Breast epithelium (tissue), 4 donors: Measurements from ENCODE around the gene C5orf46. TPM values are rescaled to one million over a fixed set of nuclear protein-coding genes. Genes with fewer than 3 reads are reported as not detected.
"Not testable (repeated sequence)": the region's sequence is repeated elsewhere in the genome, so short reads cannot be mapped to it uniquely, and the experiment has no call there.

Source experiments
- DNase-seq, 2 donors: peaks; one replicate each; pipeline ENCODE4 v3.0.0-alpha.2; 2019; ENCODE audit warnings: low spot score in 2 of 2
- H3K27ac ChIP-seq, 2 donors: fragments of 200-600 bp; sonication (generic) in 1 of 2; one replicate each; pipeline ENCODE4 v1.5.1; 2016 to 2019; ENCODE audit warnings: mild to moderate bottlenecking in 1 of 2
- H3K27me3 ChIP-seq, 2 donors: fragments of 200-600 bp; sonication (generic) in 1 of 2; one replicate each; pipeline versions ENCODE4 v1.5.1 to v1.6.0; 2017 to 2019; ENCODE audit warnings: control low read depth in 1 of 2, mild to moderate bottlenecking in 1 of 2
- H3K36me3 ChIP-seq: fragments of 200-600 bp; one replicate; pipeline ENCODE4 v1.5.1; 2019
- H3K4me1 ChIP-seq, 2 donors: fragments of 200-600 bp; sonication (generic); one replicate each; pipeline ENCODE4 v1.5.1; 2016 to 2019; ENCODE audit warnings: control low read depth in 1 of 2
- H3K4me3 ChIP-seq, 3 donors: fragments of 200-600 bp; sonication (generic); 1 replicate in 2 of 3; 2 replicates in 1 of 3; pipeline ENCODE4 v1.5.1; 2016 to 2019; ENCODE audit warnings: mild to moderate bottlenecking in 3 of 3, moderate library complexity in 2 of 3
- H3K9me3 ChIP-seq, 2 donors: fragments of 200-600 bp; sonication (generic) in 1 of 2; one replicate each; pipeline ENCODE4 v1.5.1; 2016 to 2019; ENCODE audit warnings: control low read depth in 1 of 2
- POLR2A ChIP-seq: fragments of 450-650 bp; IDR thresholded peaks from one replicate; pipeline ENCODE4 v1.6.1; 2016; ENCODE audit warnings: antibody characterized with exemption, mild to moderate bottlenecking, moderate library complexity
- POLR2AphosphoS5 ChIP-seq, 3 donors: sonication (generic); formaldehyde crosslinking; IDR thresholded peaks; one replicate each; pipeline ENCODE4 v1.6.1; 2017; ENCODE audit warnings: antibody characterized with exemption in 3 of 3
- intact Hi-C: fragments of 100-400 bp; cut with DNase I; formaldehyde crosslinking; loops from one replicate; pipeline ENCODE4 v1.15.1; 2023; ENCODE audit warnings: low total_unique reads
- total RNA-seq, 3 donors: library from RNA; depleted of rRNA; stranded (reverse); fragments of >200 nt; gene quantifications; one replicate each; pipeline ENCODE4 v1.1.0, GENCODE V29; 2016
- TF ChIP-seq, protein P1 (sequence below), 3 donors: fragments of 450-650 bp; IDR thresholded peaks; one replicate each; pipeline ENCODE4 v1.5.1; 2016 to 2017; ENCODE audit warnings: antibody characterized with exemption in 3 of 3, mild to moderate bottlenecking in 3 of 3, moderate library complexity in 3 of 3

C5orf46 gene
- 1 to 10 TPM in 2 of 3 donors, not detected in 1; 5.2 to 9.4 TPM for total RNA-seq

- H3K27me3 ChIP-seq: no peaks in the 10 kb centered on the region
- peak within 1 kb of the TSS; percentile 39 to 56 for H3K27ac ChIP-seq
- intact Hi-C loops: no loop called here
- no peaks in the 10 kb centered on the region for H3K36me3 ChIP-seq
- H3K4me1 ChIP-seq: no peaks in the 10 kb centered on the region
- TF ChIP-seq, protein P1, sequence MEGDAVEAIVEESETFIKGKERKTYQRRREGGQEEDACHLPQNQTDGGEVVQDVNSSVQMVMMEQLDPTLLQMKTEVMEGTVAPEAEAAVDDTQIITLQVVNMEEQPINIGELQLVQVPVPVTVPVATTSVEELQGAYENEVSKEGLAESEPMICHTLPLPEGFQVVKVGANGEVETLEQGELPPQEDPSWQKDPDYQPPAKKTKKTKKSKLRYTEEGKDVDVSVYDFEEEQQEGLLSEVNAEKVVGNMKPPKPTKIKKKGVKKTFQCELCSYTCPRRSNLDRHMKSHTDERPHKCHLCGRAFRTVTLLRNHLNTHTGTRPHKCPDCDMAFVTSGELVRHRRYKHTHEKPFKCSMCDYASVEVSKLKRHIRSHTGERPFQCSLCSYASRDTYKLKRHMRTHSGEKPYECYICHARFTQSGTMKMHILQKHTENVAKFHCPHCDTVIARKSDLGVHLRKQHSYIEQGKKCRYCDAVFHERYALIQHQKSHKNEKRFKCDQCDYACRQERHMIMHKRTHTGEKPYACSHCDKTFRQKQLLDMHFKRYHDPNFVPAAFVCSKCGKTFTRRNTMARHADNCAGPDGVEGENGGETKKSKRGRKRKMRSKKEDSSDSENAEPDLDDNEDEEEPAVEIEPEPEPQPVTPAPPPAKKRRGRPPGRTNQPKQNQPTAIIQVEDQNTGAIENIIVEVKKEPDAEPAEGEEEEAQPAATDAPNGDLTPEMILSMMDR (IDR thresholded peaks at IDR 0.05): no peak
- peak in 1 of 3 donors; percentile 6 for TF ChIP-seq POLR2AphosphoS5 (IDR thresholded peaks at IDR 0.05)
- H3K4me3 ChIP-seq: no peak within 1 kb of the TSS
- H3K9me3 ChIP-seq: no peaks in the 10 kb centered on the region
- DNase-seq: no peak
These were observed at the start of gene C5orf46 for GRCh38 chr5:147906326-147907095. TSS of gene C5orf46 (minus strand) at chr5:147906538. CDS start at chr5:147906501, 37 bp downstream.

GRCh38 chr5:147954971-147955370 is 48.6 kb upstream of the C5orf46 start:
- H3K27ac ChIP-seq: no peak overlapping the region
- no peaks in the 10 kb centered on the region for H3K4me1 ChIP-seq
- DNase-seq: no peak
- H3K4me3 ChIP-seq: no peak overlapping the region
- H3K9me3 ChIP-seq: no peaks in the 10 kb centered on the region
- TF ChIP-seq POLR2A: no peak
- TF ChIP-seq POLR2AphosphoS5 (IDR thresholded peaks at IDR 0.05): no peak
- TF ChIP-seq, protein P1 (IDR thresholded peaks at IDR 0.05): no peak
- no peaks in the 10 kb centered on the region for H3K36me3 ChIP-seq
- intact Hi-C loops: loop anchor here (5.0 kb wide), 1 partner anchor 162 kb away; no protein-coding TSS in a partner anchor
- H3K27me3 ChIP-seq: no peaks in the 10 kb centered on the region

DNA sequence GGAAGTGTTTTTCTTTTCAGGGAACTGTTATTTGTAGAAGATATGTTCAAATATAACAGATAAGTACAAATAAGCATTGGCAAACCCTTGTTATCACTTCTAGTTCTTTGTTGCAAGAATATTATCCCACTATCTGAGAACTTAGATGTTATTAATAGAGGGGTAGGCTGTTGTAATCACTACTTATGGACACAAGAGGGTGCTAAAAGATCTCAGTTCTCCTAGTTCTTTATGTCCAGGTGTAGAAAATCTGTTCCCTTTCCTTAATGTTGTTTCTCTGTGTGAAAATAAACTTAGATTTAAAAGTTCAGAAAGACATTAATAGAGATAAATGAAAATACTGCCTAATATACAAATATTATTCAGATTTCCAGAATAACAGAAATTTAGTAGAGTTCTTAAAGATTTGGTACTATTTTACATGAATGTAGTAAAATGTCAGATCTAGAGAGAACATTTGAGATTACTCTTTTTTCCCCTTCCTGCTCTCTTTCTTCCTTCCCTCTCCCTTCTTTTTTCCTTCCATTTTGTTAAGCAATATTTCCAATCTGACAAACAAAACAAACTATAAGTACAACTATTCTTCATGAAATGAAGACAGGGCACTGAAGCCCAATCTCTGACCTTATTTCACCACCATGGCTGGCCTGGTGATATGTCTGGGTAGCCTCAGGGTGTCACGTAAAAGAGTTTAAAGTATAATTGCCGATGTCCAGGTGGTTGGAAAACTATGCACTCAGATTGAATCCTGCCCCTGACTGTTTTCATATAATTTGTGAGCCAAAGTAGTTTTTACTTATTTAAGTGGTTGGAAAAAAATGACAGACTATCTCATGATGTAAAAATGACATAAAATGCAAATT is 43.6 kb upstream of the C5orf46 start:
- no peak overlapping the region for H3K4me3 ChIP-seq
- no peaks in the 10 kb centered on the region for H3K27me3 ChIP-seq
- H3K9me3 ChIP-seq: no peaks in the 10 kb centered on the region
- intact Hi-C loops: loop anchor here (2.0 to 5.0 kb wide), 2 partner anchors 13 to 167 kb away; no protein-coding TSS in a partner anchor
- TF ChIP-seq, protein P1 (IDR thresholded peaks at IDR 0.05): peak in 2 of 3 donors; percentile 60 to 81
- TF ChIP-seq POLR2AphosphoS5 (IDR thresholded peaks at IDR 0.05): no peak
- no peaks in the 10 kb centered on the region for H3K36me3 ChIP-seq
- no peaks in the 10 kb centered on the region for H3K4me1 ChIP-seq
- DNase-seq: no peak
- H3K27ac ChIP-seq: no peak overlapping the region

DNA sequence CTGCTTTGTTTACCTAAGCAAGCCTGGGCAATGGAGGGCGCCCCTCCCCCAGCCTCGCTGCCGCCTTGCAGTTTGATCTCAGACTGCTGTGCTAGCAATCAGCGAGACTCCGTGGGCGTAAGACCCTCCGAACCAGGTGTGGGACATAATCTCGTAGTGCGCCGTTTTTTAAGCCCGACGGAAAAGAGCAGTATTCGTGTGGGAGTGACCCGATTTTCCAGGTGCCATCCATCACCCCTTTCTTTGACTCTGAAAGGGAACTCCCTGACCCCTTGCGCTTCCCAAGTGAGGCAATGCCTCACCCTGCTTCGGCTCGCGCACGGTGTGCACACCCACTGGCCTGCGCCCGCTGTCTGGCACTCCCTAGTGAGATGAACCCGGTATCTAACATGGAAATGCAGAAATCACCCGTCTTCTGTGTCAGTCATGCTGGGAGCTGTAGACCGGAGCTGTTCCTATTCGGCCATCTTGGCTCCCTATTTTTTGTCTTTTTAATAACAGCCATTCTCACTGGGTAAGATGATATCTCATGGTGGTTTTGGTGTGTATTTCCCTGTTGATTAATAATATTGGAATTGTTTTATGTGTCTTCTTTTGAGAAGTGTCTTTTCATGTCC is 40.4 kb upstream of the C5orf46 start:
- H3K4me3 ChIP-seq, H3K9me3 ChIP-seq, H3K27ac ChIP-seq, H3K4me1 ChIP-seq, DNase-seq, H3K36me3 ChIP-seq, intact Hi-C loops, H3K27me3 ChIP-seq: not testable (repeated sequence)

- no peaks in the 10 kb centered on the region for H3K27me3 ChIP-seq
- intact Hi-C loops: no loop called here
- no peak overlapping the region for H3K27ac ChIP-seq
- H3K9me3 ChIP-seq: no peaks in the 10 kb centered on the region
- no peak overlapping the region for H3K4me3 ChIP-seq
- H3K36me3 ChIP-seq: no peaks in the 10 kb centered on the region
- no peaks in the 10 kb centered on the region for H3K4me1 ChIP-seq
- DNase-seq: no peak
- TF ChIP-seq POLR2AphosphoS5 (IDR thresholded peaks at IDR 0.05) (no peak), POLR2A (no peak)
- TF ChIP-seq, protein P1 (IDR thresholded peaks at IDR 0.05): no peak
These were observed 33.2 kb upstream of the C5orf46 start for GRCh38 chr5:147939431-147940114.
